GM12878 (cell line): ENCODE measurements around the gene CCL14. TPM values are rescaled to one million over a fixed set of nuclear protein-coding genes. Genes with fewer than 3 reads are reported as not detected.

Experiments
- ATAC-seq: fragments of 200-7000 bp; cut with Tn5 transposase; 3 replicates; pipeline ENCODE4 v1.9.1; 2020; ENCODE audit warnings: mild to moderate bottlenecking, moderate library complexity
- BruUV-seq: library from RNA; stranded (reverse); fragments of 400-500 nt; replicated peaks from 2 replicates; lab custom pipeline; 2021; lab: Mats Ljungman, UMichigan
- CTCF ChIA-PET: fragments of 300-600 bp; sonication (Branson Sonifier 250); formaldehyde crosslinking; extraction: SDS; loops from one replicate; lab custom pipeline; 2021; ENCODE audit warnings: inconsistent platforms; lab: Yijun Ruan, JAX
- POLR2A ChIA-PET: fragments of 350-600 bp; formaldehyde crosslinking; extraction: SDS; loops from one replicate; lab custom pipeline; 2021; ENCODE audit warnings: inconsistent platforms; lab: Charles Lee
- RAD21 ChIA-PET: fragments of 300-600 bp; sonication (Branson Sonifier 250); formaldehyde crosslinking; loops from one replicate; lab custom pipeline; 2023; ENCODE audit warnings: antibody characterized with exemption; ENCODE audit not compliant: unreplicated experiment; lab: Charles Lee
- SMC1A ChIA-PET: fragments of 300-600 bp; sonication (Branson Sonifier 250); formaldehyde crosslinking; loops from one replicate; lab custom pipeline; 2023; ENCODE audit not compliant: unreplicated experiment, uncharacterized antibody; lab: Charles Lee
- DNase-seq: peaks from one replicate; pipeline ENCODE4 v3.0.0-alpha.2; 2011; ENCODE audit warnings: low read depth, low spot score
- FAIRE-seq: peaks from 3 replicates; lab custom pipeline; 2011; peaks lifted over from hg19 to GRCh38; lab: Jason Lieb, UNC
- H2AFZ ChIP-seq: 2 replicates; pipeline ENCODE4 v1.6.0; 2011; ENCODE audit warnings: low read depth, low read length, control low read depth; ENCODE audit not compliant: control insufficient read depth
- H3K27ac ChIP-seq: 2 replicates; pipeline ENCODE4 v1.5.1; 2011; ENCODE audit warnings: control low read depth; ENCODE audit not compliant: control insufficient read depth, insufficient read depth
- H3K27me3 ChIP-seq, 2 experiments: replicated peaks in 1 of 2; 2 replicates each; pipeline versions ENCODE4 v1.6.0 to v1.6.1; 2011; ENCODE audit warnings: low read length in 1 of 2; ENCODE audit not compliant: control insufficient read depth in 2 of 2, insufficient read depth in 2 of 2
- H3K36me3 ChIP-seq, 2 experiments: 2 replicates each; pipeline ENCODE4 v1.5.1; 2011; ENCODE audit warnings: low read length in 1 of 2; ENCODE audit not compliant: control insufficient read depth in 2 of 2, insufficient read depth in 2 of 2
- H3K4me1 ChIP-seq: 2 replicates; pipeline ENCODE4 v1.6.1; 2011; ENCODE audit warnings: mild to moderate bottlenecking, low read length, moderate library complexity, mixed read lengths; ENCODE audit not compliant: control insufficient read depth, insufficient read depth
- H3K4me2 ChIP-seq: 2 replicates; pipeline ENCODE4 v1.6.0; 2011; ENCODE audit warnings: control low read depth; ENCODE audit not compliant: control insufficient read depth, insufficient read depth
- H3K4me3 ChIP-seq: fragments of 200-600 bp; sonication (generic); 2 replicates; pipeline ENCODE4 v1.5.1; 2016
- H3K79me2 ChIP-seq: 2 replicates; pipeline ENCODE4 v1.6.0; 2011; ENCODE audit warnings: low read length; ENCODE audit not compliant: control insufficient read depth, insufficient read depth
- H3K9ac ChIP-seq: 2 replicates; pipeline ENCODE4 v1.8.0; 2011; ENCODE audit warnings: low read length, control low read depth, mixed read lengths; ENCODE audit not compliant: control insufficient read depth, insufficient read depth
- H3K9me3 ChIP-seq: replicated peaks from 3 replicates; pipeline ENCODE4 v1.5.1; 2011; ENCODE audit warnings: mild to moderate bottlenecking, low read length; ENCODE audit not compliant: control insufficient read depth, insufficient read depth
- H4K20me1 ChIP-seq: 2 replicates; pipeline ENCODE4 v1.6.0; 2011; ENCODE audit not compliant: control insufficient read depth, insufficient read depth
- BHLHE40 ChIP-seq, 2 experiments: fragments of 450-650 bp in 1 of 2; IDR thresholded peaks; 2 replicates each; pipeline ENCODE4 v1.6.1; 2011 to 2017; ENCODE audit warnings: low read depth in 2 of 2, borderline replicate concordance in 1 of 2, improper control_type of control experiment in 1 of 2, low read length in 1 of 2, mild to moderate bottlenecking in 1 of 2
- CBFB ChIP-seq: IDR thresholded peaks from 2 replicates; pipeline ENCODE4 v1.6.1; 2016; ENCODE audit warnings: antibody characterized with exemption, low read depth
- HDAC6 ChIP-seq: fragments of 200-600 bp; sonication (generic); IDR thresholded peaks from one replicate; pipeline ENCODE4 v1.8.0; 2017; ENCODE audit warnings: antibody characterized with exemption; ENCODE audit not compliant: unreplicated experiment
- IKZF2 ChIP-seq, 2 experiments: fragments of 450-650 bp; IDR thresholded peaks; 2 replicates each; pipeline ENCODE4 v1.6.1; 2017; ENCODE audit warnings: mild to moderate bottlenecking in 2 of 2, moderate library complexity in 2 of 2
- MEF2B ChIP-seq: fragments of 450-650 bp; IDR thresholded peaks from 2 replicates; pipeline ENCODE4 v1.6.1; 2018; ENCODE audit warnings: mild to moderate bottlenecking, moderate library complexity; ENCODE audit not compliant: partially characterized antibody, poor library complexity, severe bottlenecking
- NFIC ChIP-seq: IDR thresholded peaks from 2 replicates; pipeline ENCODE4 v1.6.1; 2012; ENCODE audit warnings: low read depth, mild to moderate bottlenecking, inconsistent platforms, low read length, moderate library complexity
- POLR2AphosphoS5 ChIP-seq: IDR thresholded peaks from 2 replicates; pipeline ENCODE4 v1.6.1; 2011; ENCODE audit warnings: mild to moderate bottlenecking, low read length, inconsistent platforms
- PRDM15 ChIP-seq: fragments of 450-650 bp; formaldehyde crosslinking; IDR thresholded peaks from 2 replicates; pipeline ENCODE4 v1.4.0; 2020; ENCODE audit warnings: mild to moderate bottlenecking, moderate library complexity
- RCOR1 ChIP-seq: conservative IDR thresholded peaks from 2 replicates; pipeline ENCODE4 v1.6.1; 2012; ENCODE audit warnings: low read depth, low read length, improper control_type of control experiment
- SIX5 ChIP-seq: IDR thresholded peaks from 2 replicates; pipeline ENCODE4 v1.6.1; 2011; ENCODE audit warnings: mild to moderate bottlenecking, low read depth, low read length, moderate library complexity; ENCODE audit not compliant: severe bottlenecking
- TCF7 ChIP-seq: IDR thresholded peaks from 2 replicates; pipeline ENCODE4 v1.6.1; 2014; ENCODE audit warnings: antibody characterized with exemption, borderline replicate concordance
- YBX1 ChIP-seq: fragments of 450-650 bp; IDR thresholded peaks from 2 replicates; pipeline ENCODE4 v1.6.1; 2016; ENCODE audit warnings: antibody characterized with exemption
- ZBTB40 ChIP-seq: fragments of 450-650 bp; IDR thresholded peaks from 2 replicates; pipeline ENCODE4 v1.6.1; 2016; ENCODE audit warnings: mild to moderate bottlenecking, moderate library complexity, borderline replicate concordance
- ZSCAN29 ChIP-seq: fragments of 450-650 bp; IDR thresholded peaks from 2 replicates; pipeline ENCODE4 v1.6.1; 2017; ENCODE audit warnings: mild to moderate bottlenecking, moderate library complexity
- WGBS: methylation state at CpG from one replicate; pipeline ENCODE4 v1.1.6; 2016; ENCODE audit warnings: low lambda C conversion rate; ENCODE audit not compliant: insufficient replicate concordance, insufficient coverage; ENCODE audit errors: missing lambda C conversion rate; 5-methylcytosine and 5-hydroxymethylcytosine counted together
- in situ Hi-C: fragments of 300-500 bp; cut with MboI; formaldehyde crosslinking; loops from 9 replicates; pipeline ENCODE4 v1.14.3; 2018; ENCODE audit warnings: mixed read lengths
- intact Hi-C: fragments of 100-400 bp; cut with micrococcal nuclease; formaldehyde crosslinking; loops from one replicate; pipeline ENCODE4 v1.14.2; 2022; ENCODE audit not compliant: unreplicated experiment
- polyA plus RNA-seq, 11 experiments: library from polyadenylated mRNA; depleted of rRNA in 4 of 11; unstranded in 6 of 11; stranded (reverse) in 5 of 11; fragments of >200 nt; fragmentation: Nextera tagmentation in 4 of 11; fragmentation: Illumina TruSeq in 1 of 11; extraction: Ambion mirVana in 4 of 11; extraction: Trizol in 1 of 11; gene quantifications; 1 replicate in 1 of 11; 2 replicates in 10 of 11; pipeline versions ENCODE4 v1.2.1 to v1.2.3, GENCODE V29; 2011 to 2016; ENCODE audit warnings: inconsistent platforms in 2 of 11, missing spikeins in 2 of 11, low read depth in 1 of 11
- total RNA-seq, 4 experiments: library from RNA; depleted of rRNA in 3 of 4; stranded (reverse); fragments of >200 nt in 3 of 4; fragmentation: Illumina TruSeq in 1 of 4; extraction: Trizol in 1 of 4; gene quantifications; 2 replicates each; pipeline versions ENCODE4 v1.2.1 to v1.2.3, GENCODE V29; 2013 to 2021

The CCL14 gene
- total and polyA plus RNA-seq, 10 of the 15 experiments (the other 5 are each of a cell fraction or from before 2014, with no cell fraction given) = not detected

GRCh38 chr17:35984140-35984539 is 2.4 kb downstream of the CCL14 start (continued):
- no peak for TF ChIP-seq ZBTB40

- ChIA-PET SMC1A (interaction anchor here (0.7 to 17.2 kb wide), 12 partner anchors 9 to 167 kb away, joined by 3 to 485 read pairs (median 7); partner anchors contain the start of gene CCL15), CTCF (interaction anchor here (0.6 to 19.0 kb wide), 14 partner anchors 9 to 165 kb away, joined by 3 to 622 read pairs (median 6); partner anchors contain the start of gene CCL23), POLR2A (interaction anchor here (0.7 to 1.0 kb wide), 2 partner anchors 8 to 106 kb away, joined by 3 to 4 read pairs; no protein-coding TSS in a partner anchor), RAD21 (interaction anchor here (0.7 to 17.2 kb wide), 12 partner anchors 9 to 166 kb away, joined by 3 to 342 read pairs (median 4); partner anchors contain the start of gene CCL18)
- Histone ChIP-seq H3K27me3 (no peaks in the 10 kb centered on the region), H3K36me3 (no peaks in the 10 kb centered on the region), H2AFZ (no peak overlapping the region), H3K27ac (no peak overlapping the region), H3K4me2 (no peak overlapping the region), H3K4me3 (no peak overlapping the region), H4K20me1 (no peaks in the 10 kb centered on the region), H3K9me3 (no peaks in the 10 kb centered on the region; the same call in 1 of the 3 replicates), H3K79me2 (no peaks in the 10 kb centered on the region), H3K4me1 (peaks cover 3% of the 10 kb centered on the region; the same call in 1 of the 2 replicates), H3K9ac (no peak overlapping the region)
- FAIRE-seq = no peak
- no TSS peak for BruUV-seq
- ATAC-seq = no peak
- 16% methylated on average over 3 of the region's 3 CpGs for WGBS
- in situ Hi-C loops = no loop called here
- intact Hi-C loops = no loop called here
- no peak for DNase-seq
- TF ChIP-seq CBFB (no peak), RCOR1 (no peak), BHLHE40 (IDR thresholded peaks at IDR 0.05; ENCODE audit: borderline replicate concordance in 1 of 2, low read depth in 2 of 2, low read length in 1 of 2) (no peak), YBX1 (no peak), IKZF2 (IDR thresholded peaks at IDR 0.05) (no peak), MEF2B (no peak), ZSCAN29 (no peak), NFIC (no peak), HDAC6 (no peak), PRDM15 (CRISPR knock-in tag) (no peak), TCF7 (no peak), SIX5 (no peak), POLR2AphosphoS5 (no peak)
Observed at GRCh38 chr17:35982409-35983191, 3.9 kb downstream of the CCL14 start.
